Small intestine (tissue), 7 donors: Measurements from ENCODE around the gene PTPDC1. TPM values are rescaled to one million over a fixed set of nuclear protein-coding genes. Genes with fewer than 3 reads are reported as not detected.
"Not testable (repeated sequence)": the region's sequence is repeated elsewhere in the genome, so short reads cannot be mapped to it uniquely, and the experiment has no call there.

Experiments used
- DNase-seq, 2 donors: peaks; one replicate each; pipeline versions ENCODE4 v3.0.0 to v3.0.0-alpha.2; 2013
- FAIRE-seq: peaks from 2 replicates; lab custom pipeline; 2012; peaks lifted over from hg19 to GRCh38; lab: Jason Lieb, UNC
- H3K27ac ChIP-seq, 3 donors: one replicate each; pipeline ENCODE4 v1.5.1; 2013; ENCODE audit warnings: low read length in 2 of 3, mild to moderate bottlenecking in 2 of 3, control low read depth in 1 of 3, inconsistent platforms in 1 of 3, low read depth in 1 of 3, moderate library complexity in 1 of 3
- H3K27me3 ChIP-seq, 3 donors: one replicate each; pipeline ENCODE4 v1.6.1; 2013; ENCODE audit warnings: low read length in 3 of 3, inconsistent platforms in 1 of 3; ENCODE audit not compliant: control insufficient read depth in 3 of 3, insufficient read depth in 3 of 3
- H3K36me3 ChIP-seq, 3 donors: one replicate each; pipeline ENCODE4 v1.6.1; 2013; ENCODE audit warnings: low read length in 3 of 3, inconsistent platforms in 1 of 3, low read depth in 1 of 3, mild to moderate bottlenecking in 1 of 3, moderate library complexity in 1 of 3; ENCODE audit not compliant: control insufficient read depth in 3 of 3, insufficient read depth in 2 of 3
- H3K4me1 ChIP-seq, 3 donors: one replicate each; pipeline ENCODE4 v1.6.1; 2013; ENCODE audit warnings: low read length in 2 of 3, inconsistent platforms in 1 of 3, low read depth in 1 of 3, mild to moderate bottlenecking in 1 of 3, moderate library complexity in 1 of 3; ENCODE audit not compliant: control insufficient read depth in 3 of 3, insufficient read depth in 2 of 3
- H3K4me3 ChIP-seq, 3 donors: one replicate each; pipeline ENCODE4 v1.5.1; 2013; ENCODE audit warnings: low read length in 3 of 3, control low read depth in 1 of 3, inconsistent platforms in 1 of 3, low read depth in 1 of 3, mild to moderate bottlenecking in 1 of 3, moderate library complexity in 1 of 3
- H3K9me3 ChIP-seq, 2 donors: one replicate each; pipeline ENCODE4 v1.6.1; 2013; ENCODE audit warnings: low read depth in 1 of 2, low read length in 1 of 2; ENCODE audit not compliant: control insufficient read depth in 2 of 2, insufficient read depth in 1 of 2
- WGBS, 3 donors: extraction: QIAGEN DNeasy Blood & Tissue Kit; methylation state at CpG; one replicate each; pipeline ENCODE4 v1.1.7; 2013; 5-methylcytosine and 5-hydroxymethylcytosine counted together
- polyA plus RNA-seq, 4 donors: library from polyadenylated mRNA; stranded (reverse) in 3 of 4; unstranded in 1 of 4; fragments of 200-250 nt in 3 of 4; fragments of 120-200 nt in 1 of 4; gene quantifications; one replicate each; pipeline versions ENCODE4 v1.2.1 to v1.2.3, GENCODE V29; 2013
- donor health status: healthy with polysubstance abuse.
- donor health status: control.
- donor health status: control.
- donor health status: Bipolar disorder and iron deficiency.
- donor health status: healthy.

PTPDC1 gene
- polyA plus RNA-seq, 4 donors: 1.4 to 6.7 (median 1.9) TPM

GRCh38 chr9:94082553-94082952, 1.7 kb upstream of the PTPDC1 start:
- no peak for FAIRE-seq
- Histone ChIP-seq H3K4me1 (no peaks in the 10 kb centered on the region), H3K27me3 (no peaks in the 10 kb centered on the region), H3K9me3 (no peaks in the 10 kb centered on the region), H3K4me3 (no peak overlapping the region), H3K36me3 (peaks cover 0 to 6% (median 0%) of the 10 kb centered on the region in 3 donors), H3K27ac (no peak overlapping the region)
- no peak for DNase-seq
- WGBS, 3 donors: 78 to 87% (median 82%) methylated on average over 3 of the region's 3 CpGs

DNA sequence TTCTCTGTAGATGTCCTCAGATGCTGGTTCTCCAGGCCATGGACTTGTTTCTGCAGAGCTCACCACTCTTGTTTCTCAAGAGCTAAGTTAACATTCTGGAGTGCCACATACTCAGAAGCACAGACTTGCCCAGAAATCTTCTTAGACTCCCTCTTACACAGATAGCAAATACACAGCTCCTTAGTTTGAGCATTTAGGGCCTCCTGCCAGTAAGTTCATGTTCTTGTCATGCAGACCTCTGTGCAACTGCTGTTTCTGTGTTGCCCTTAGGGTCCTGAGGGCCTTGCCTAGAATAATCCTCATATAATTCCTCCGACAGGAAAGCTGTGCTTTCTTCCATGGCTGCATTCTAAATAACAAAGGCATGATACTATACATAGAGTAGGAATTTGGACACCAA, 1.3 kb upstream of the PTPDC1 start:
- WGBS, 3 donors: 74 to 85% (median 84%) methylated on average over 1 of the region's 1 CpG
- H3K4me3 ChIP-seq: no peak overlapping the region
- no peaks in the 10 kb centered on the region for H3K27me3 ChIP-seq
- DNase-seq: no peak
- H3K9me3 ChIP-seq: no peaks in the 10 kb centered on the region
- no peaks in the 10 kb centered on the region for H3K4me1 ChIP-seq
- H3K27ac ChIP-seq: no peak overlapping the region
- no peak for FAIRE-seq
- H3K36me3 ChIP-seq: peaks cover 0 to 7% (median under 1%) of the 10 kb centered on the region in 3 donors

DNA sequence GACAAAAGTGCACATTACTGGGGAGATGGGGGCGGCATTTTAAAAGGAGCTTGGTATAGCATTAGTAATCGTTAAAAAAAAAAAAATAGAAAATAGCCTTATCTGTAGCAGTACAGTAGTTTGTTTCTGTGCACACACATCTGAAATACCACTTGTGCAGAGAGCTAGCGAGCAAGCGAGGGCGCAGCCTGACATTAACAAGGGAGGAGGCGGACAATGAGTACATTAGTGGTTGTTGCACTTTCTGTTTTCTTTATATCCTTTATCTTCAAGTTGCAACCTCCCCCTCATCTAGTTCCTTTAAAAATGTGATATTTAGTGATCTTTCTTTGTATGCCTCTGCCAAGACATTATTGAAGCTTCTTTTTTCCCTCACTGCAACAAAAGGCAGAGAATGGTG, 880 bp upstream of the PTPDC1 start:
- no peak for DNase-seq

GRCh38 chr9:94085062-94085639, 887 bp downstream of the PTPDC1 start:
- H3K36me3 ChIP-seq: peaks cover 0 to 4% (median 2%) of the 10 kb centered on the region in 3 donors
- H3K27me3 ChIP-seq: no peaks in the 10 kb centered on the region
- H3K9me3 ChIP-seq: no peaks in the 10 kb centered on the region
- 91 to 92% (median 91%) methylated on average over 6 of the region's 6 CpGs for WGBS, 3 donors
- DNase-seq (no peak), FAIRE-seq (no peak)
- no peaks in the 10 kb centered on the region for H3K4me1 ChIP-seq
- H3K4me3 ChIP-seq: no peak overlapping the region
- no peak overlapping the region for H3K27ac ChIP-seq

More for the DNA sequence above, 880 bp upstream of the PTPDC1 start:
- no peak overlapping the region for H3K4me3 ChIP-seq
- no peaks in the 10 kb centered on the region for H3K4me1 ChIP-seq
- H3K27ac ChIP-seq: no peak overlapping the region
- H3K9me3 ChIP-seq: no peaks in the 10 kb centered on the region
- FAIRE-seq: no peak
- WGBS, 3 donors: 75 to 90% (median 83%) methylated on average over 6 of the region's 6 CpGs
- no peaks in the 10 kb centered on the region for H3K27me3 ChIP-seq
- peaks cover 0 to 8% (median 2%) of the 10 kb centered on the region in 3 donors for H3K36me3 ChIP-seq

GRCh38 chr9:94086486-94087345, 2.5 kb downstream of the PTPDC1 start:
- WGBS, 3 donors: 60 to 64% (median 60%) methylated on average over 3 of the region's 3 CpGs
- Histone ChIP-seq H3K9me3 (no peaks in the 10 kb centered on the region), H3K27ac (no peak overlapping the region), H3K4me1 (no peaks in the 10 kb centered on the region), H3K27me3 (no peaks in the 10 kb centered on the region), H3K4me3 (no peak overlapping the region), H3K36me3 (peaks cover 0 to 4% (median 2%) of the 10 kb centered on the region in 3 donors)
- FAIRE-seq (no peak), DNase-seq (no peak)

- 90 to 97% (median 95%) methylated on average over 28 to 29 of the region's 33 CpGs for WGBS, 3 donors
- not testable (repeated sequence) for DNase-seq, H3K9me3 ChIP-seq, H3K27ac ChIP-seq, H3K36me3 ChIP-seq, H3K4me1 ChIP-seq, FAIRE-seq, H3K27me3 ChIP-seq, H3K4me3 ChIP-seq
These were observed 10.2 kb downstream of the PTPDC1 start for GRCh38 chr9:94094219-94095145.

- no peak overlapping the region for H3K27ac ChIP-seq
- no peaks in the 10 kb centered on the region for H3K27me3 ChIP-seq
- 94 to 96% (median 94%) methylated on average over 9 of the region's 9 CpGs for WGBS, 3 donors
- H3K4me3 ChIP-seq: no peak overlapping the region
- no peak for FAIRE-seq
- DNase-seq: no peak
- H3K9me3 ChIP-seq: no peaks in the 10 kb centered on the region
- H3K4me1 ChIP-seq: no peaks in the 10 kb centered on the region
- H3K36me3 ChIP-seq: peaks cover 0 to 9% (median 2%) of the 10 kb centered on the region in 3 donors
These were observed 12.7 kb downstream of the PTPDC1 start for GRCh38 chr9:94096819-94097577.
